ENCODE results near the gene TMPRSS13.

DNA sequence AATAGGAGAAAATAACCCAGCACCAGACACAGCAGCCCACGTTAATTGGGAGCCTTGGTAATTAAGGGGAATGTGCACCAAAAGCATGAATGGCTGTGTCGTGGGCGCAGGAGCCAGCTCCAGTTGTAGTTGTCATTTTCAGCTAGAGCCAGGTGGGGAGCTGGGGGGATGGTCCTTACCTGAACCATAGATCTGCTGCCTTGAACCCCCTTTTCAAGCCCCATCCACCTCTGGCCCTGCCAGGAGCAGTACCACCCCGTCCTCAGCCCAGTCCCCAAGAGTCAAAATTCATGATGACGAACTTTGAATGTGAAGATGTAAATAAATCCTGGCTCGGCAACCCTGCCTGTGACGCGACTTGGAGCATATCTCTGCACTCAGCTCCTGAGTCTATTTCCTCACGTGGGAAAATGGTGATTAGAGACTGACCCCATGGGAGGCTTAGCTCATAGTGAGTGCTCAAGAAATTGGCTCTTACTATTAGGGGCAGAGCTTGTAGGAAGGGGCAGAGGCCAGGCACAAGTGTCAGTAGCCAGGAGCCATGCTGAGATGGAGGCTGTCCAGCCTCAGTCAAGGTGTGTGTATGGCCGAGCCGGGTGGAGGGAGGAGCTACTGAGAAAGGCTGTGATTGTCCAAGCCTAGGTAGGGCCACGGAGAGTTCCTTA, 52.0 kb downstream of the TMPRSS13 start:
- TF ChIP-seq POLR2AphosphoS5 (IDR thresholded peaks at IDR 0.05; ENCODE audit: low read depth, low read length) (no peak), SIN3A (IDR thresholded peaks at IDR 0.05; ENCODE audit: borderline replicate concordance, insufficient read depth, low read length) (no peak), FOXP2 (optimal IDR thresholded peaks at IDR 0.05; ENCODE audit: borderline replicate concordance, extremely low read depth, extremely low read length, insufficient read depth) (no peak)
- TF ChIP-seq, protein P1, sequence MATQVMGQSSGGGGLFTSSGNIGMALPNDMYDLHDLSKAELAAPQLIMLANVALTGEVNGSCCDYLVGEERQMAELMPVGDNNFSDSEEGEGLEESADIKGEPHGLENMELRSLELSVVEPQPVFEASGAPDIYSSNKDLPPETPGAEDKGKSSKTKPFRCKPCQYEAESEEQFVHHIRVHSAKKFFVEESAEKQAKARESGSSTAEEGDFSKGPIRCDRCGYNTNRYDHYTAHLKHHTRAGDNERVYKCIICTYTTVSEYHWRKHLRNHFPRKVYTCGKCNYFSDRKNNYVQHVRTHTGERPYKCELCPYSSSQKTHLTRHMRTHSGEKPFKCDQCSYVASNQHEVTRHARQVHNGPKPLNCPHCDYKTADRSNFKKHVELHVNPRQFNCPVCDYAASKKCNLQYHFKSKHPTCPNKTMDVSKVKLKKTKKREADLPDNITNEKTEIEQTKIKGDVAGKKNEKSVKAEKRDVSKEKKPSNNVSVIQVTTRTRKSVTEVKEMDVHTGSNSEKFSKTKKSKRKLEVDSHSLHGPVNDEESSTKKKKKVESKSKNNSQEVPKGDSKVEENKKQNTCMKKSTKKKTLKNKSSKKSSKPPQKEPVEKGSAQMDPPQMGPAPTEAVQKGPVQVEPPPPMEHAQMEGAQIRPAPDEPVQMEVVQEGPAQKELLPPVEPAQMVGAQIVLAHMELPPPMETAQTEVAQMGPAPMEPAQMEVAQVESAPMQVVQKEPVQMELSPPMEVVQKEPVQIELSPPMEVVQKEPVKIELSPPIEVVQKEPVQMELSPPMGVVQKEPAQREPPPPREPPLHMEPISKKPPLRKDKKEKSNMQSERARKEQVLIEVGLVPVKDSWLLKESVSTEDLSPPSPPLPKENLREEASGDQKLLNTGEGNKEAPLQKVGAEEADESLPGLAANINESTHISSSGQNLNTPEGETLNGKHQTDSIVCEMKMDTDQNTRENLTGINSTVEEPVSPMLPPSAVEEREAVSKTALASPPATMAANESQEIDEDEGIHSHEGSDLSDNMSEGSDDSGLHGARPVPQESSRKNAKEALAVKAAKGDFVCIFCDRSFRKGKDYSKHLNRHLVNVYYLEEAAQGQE (IDR thresholded peaks at IDR 0.05; ENCODE audit: insufficient read depth in 1 of 2, low read depth in 2 of 2, low read length in 2 of 2), result no peak

Data from PFSK-1 (cell line).